Thyroid gland (tissue), 4 donors: ENCODE measurements around the gene CAPZB. TPM values are rescaled to one million over a fixed set of nuclear protein-coding genes. Genes with fewer than 3 reads are reported as not detected.

ENCODE experiments used
- DNase-seq, 2 donors: peaks; one replicate each; pipeline ENCODE4 v3.0.0-alpha.2; 2019
- H3K27ac ChIP-seq, 3 donors: fragments of 200-600 bp; sonication (generic); 1 replicate in 2 of 3; 2 replicates in 1 of 3; pipeline ENCODE4 v1.5.1; 2016 to 2019; ENCODE audit warnings: mild to moderate bottlenecking in 1 of 3, moderate library complexity in 1 of 3
- H3K27me3 ChIP-seq: fragments of 200-600 bp; sonication (generic); one replicate; pipeline ENCODE4 v1.5.1; 2019
- H3K36me3 ChIP-seq, 2 donors: fragments of 200-600 bp; sonication (generic); one replicate each; pipeline ENCODE4 v1.5.1; 2016 to 2019
- H3K4me1 ChIP-seq, 2 donors: fragments of 200-600 bp; sonication (generic); one replicate each; pipeline ENCODE4 v1.5.1; 2017 to 2019
- H3K4me3 ChIP-seq, 3 donors: fragments of 200-600 bp; sonication (generic); replicated peaks in 1 of 3; 1 replicate in 2 of 3; 2 replicates in 1 of 3; pipeline ENCODE4 v1.5.1; 2016; ENCODE audit warnings: mild to moderate bottlenecking in 1 of 3
- H3K9me3 ChIP-seq: fragments of 200-600 bp; sonication (generic); one replicate; pipeline ENCODE4 v1.5.1; 2017
- CTCF ChIP-seq, 6 experiments: fragments of 200-600 bp in 3 of 6; fragments of 450-650 bp in 3 of 6; sonication (generic) in 3 of 6; IDR thresholded peaks; one replicate each; pipeline ENCODE4 v1.5.1; 2016 to 2019; ENCODE audit warnings: antibody characterized with exemption in 6 of 6, mild to moderate bottlenecking in 2 of 6, inconsistent platforms in 1 of 6, moderate library complexity in 1 of 6
- POLR2A ChIP-seq, 2 donors: fragments of 450-650 bp; IDR thresholded peaks; one replicate each; pipeline ENCODE4 v1.6.1; 2017; ENCODE audit warnings: antibody characterized with exemption in 2 of 2, mild to moderate bottlenecking in 2 of 2, moderate library complexity in 1 of 2
- WGBS, 2 donors: methylation state at CpG; one replicate each; pipeline ENCODE4 v1.1.5; 2017; 5-methylcytosine and 5-hydroxymethylcytosine counted together
- intact Hi-C: fragments of 100-400 bp; cut with DNase I; formaldehyde crosslinking; loops from one replicate; pipeline ENCODE4 v1.15.1; 2023
- total RNA-seq, 4 donors: library from RNA; depleted of rRNA; stranded (reverse); fragments of >200 nt; gene quantifications; one replicate each; pipeline ENCODE4 v1.2.3, GENCODE V29; 2016

Gene CAPZB
- total RNA-seq, 4 donors from 2014 or later = 75.4 to 116 (median 93.1) TPM

GRCh38 chr1:19363536-19364152 lies 121.7 kb downstream of the CAPZB start:
- TF ChIP-seq CTCF (IDR thresholded peaks at IDR 0.05) (no peak), POLR2A (IDR thresholded peaks at IDR 0.05) (no peak)
- Histone ChIP-seq H3K9me3 (no peaks in the 10 kb centered on the region), H3K4me3 (no peak overlapping the region), H3K4me1 (peaks cover 7 to 26% of the 10 kb centered on the region in 2 donors), H3K27ac (no peak overlapping the region), H3K36me3 (peaks cover 0 to 6% of the 10 kb centered on the region in 2 donors), H3K27me3 (no peaks in the 10 kb centered on the region)
- no peak for DNase-seq
- 78 to 88% methylated on average over 8 of the region's 8 CpGs for WGBS, 2 donors
- intact Hi-C loops = no loop called here

- Histone ChIP-seq H3K4me1 (peaks cover 0 to 17% of the 10 kb centered on the region in 2 donors), H3K36me3 (peaks cover 1 to 6% of the 10 kb centered on the region in 2 donors)
These were observed 123.7 kb downstream of the CAPZB start for GRCh38 chr1:19361611-19362147.

GRCh38 chr1:19360843-19361610 lies 124.3 kb downstream of the CAPZB start:
- intact Hi-C loops = no loop called here

More at GRCh38 chr1:19361611-19362147, 123.7 kb downstream of the CAPZB start:
- H3K27ac ChIP-seq = no peak overlapping the region
- no peak overlapping the region for H3K4me3 ChIP-seq
- intact Hi-C loops = no loop called here
- DNase-seq = no peak
- no peak for TF ChIP-seq CTCF (IDR thresholded peaks at IDR 0.05)
- no peak for TF ChIP-seq POLR2A (IDR thresholded peaks at IDR 0.05)
- no peaks in the 10 kb centered on the region for H3K9me3 ChIP-seq
- 78 to 84% methylated on average over 8 of the region's 8 CpGs for WGBS, 2 donors
- no peaks in the 10 kb centered on the region for H3K27me3 ChIP-seq

GRCh38 chr1:19360432-19360831 lies 124.9 kb downstream of the CAPZB start:
- Histone ChIP-seq H3K4me3 (no peak overlapping the region), H3K36me3 (peaks cover 14 to 19% of the 10 kb centered on the region in 2 donors), H3K4me1 (peaks cover 0 to 9% of the 10 kb centered on the region in 2 donors), H3K27ac (no peak overlapping the region), H3K9me3 (no peaks in the 10 kb centered on the region), H3K27me3 (no peaks in the 10 kb centered on the region)
- no peak for TF ChIP-seq POLR2A (IDR thresholded peaks at IDR 0.05)
- TF ChIP-seq CTCF (IDR thresholded peaks at IDR 0.05) = no peak
- no peak for DNase-seq
- 90% methylated on average over 11 of the region's 11 CpGs for WGBS, 2 donors
- intact Hi-C loops = no loop called here

More at GRCh38 chr1:19360843-19361610, 124.3 kb downstream of the CAPZB start:
- Histone ChIP-seq H3K4me1 (peaks cover 0 to 13% of the 10 kb centered on the region in 2 donors), H3K4me3 (no peak overlapping the region), H3K36me3 (peaks cover 8 to 13% of the 10 kb centered on the region in 2 donors), H3K9me3 (no peaks in the 10 kb centered on the region), H3K27ac (no peak overlapping the region), H3K27me3 (no peaks in the 10 kb centered on the region)
- TF ChIP-seq POLR2A (IDR thresholded peaks at IDR 0.05) (no peak), CTCF (IDR thresholded peaks at IDR 0.05) (no peak)
- DNase-seq = no peak
- WGBS, 2 donors = 88 to 91% methylated on average over 18 of the region's 18 CpGs

DNA sequence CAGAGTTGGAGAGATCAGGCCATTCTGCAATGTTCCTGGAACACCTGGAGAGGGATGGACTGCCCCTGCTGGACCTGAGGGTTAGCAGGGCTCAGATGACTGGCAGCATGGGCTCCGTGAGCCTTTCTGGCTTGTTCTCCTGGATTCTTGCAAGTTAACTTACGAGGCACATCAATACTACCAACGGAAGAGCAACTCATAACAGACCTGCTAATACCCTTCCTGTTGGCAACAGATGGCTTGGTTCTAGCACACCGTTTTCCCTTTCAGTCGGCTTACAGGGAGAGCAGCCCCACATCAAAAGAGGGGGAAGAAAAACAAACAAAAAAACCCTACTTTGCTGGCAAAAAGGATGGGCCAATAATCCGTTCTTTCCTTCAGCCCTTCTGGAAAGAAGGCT lies 125.3 kb downstream of the CAPZB start:
- Histone ChIP-seq H3K9me3 (no peaks in the 10 kb centered on the region), H3K27me3 (no peaks in the 10 kb centered on the region), H3K27ac (no peak overlapping the region), H3K4me1 (peaks cover 0 to 9% of the 10 kb centered on the region in 2 donors), H3K4me3 (no peak overlapping the region), H3K36me3 (peaks cover 18 to 22% of the 10 kb centered on the region in 2 donors)
- no peak for TF ChIP-seq POLR2A (IDR thresholded peaks at IDR 0.05)
- no peak for TF ChIP-seq CTCF (IDR thresholded peaks at IDR 0.05)
- DNase-seq = no peak
- intact Hi-C loops = no loop called here
- 67 to 74% methylated on average over 6 of the region's 6 CpGs for WGBS, 2 donors
